OCI-LY7 (cell line): ENCODE results near the gene TFAP2C.

ENCODE experiments used
- CTCF ChIP-seq: fragments of 200-600 bp; sonication (generic); conservative IDR thresholded peaks from 2 replicates; pipeline ENCODE4 v1.5.1; 2014; ENCODE audit warnings: mild to moderate bottlenecking, antibody characterized with exemption, low read length, moderate library complexity, mixed read lengths
- EZH2phosphoT487 ChIP-seq: fragments of 200-600 bp; sonication (generic); IDR thresholded peaks from 2 replicates; pipeline ENCODE4 v1.6.1; 2018; ENCODE audit warnings: low read depth, borderline replicate concordance, mild to moderate bottlenecking, mixed run types, antibody characterized with exemption, low read length, moderate library complexity, mixed read lengths

DNA sequence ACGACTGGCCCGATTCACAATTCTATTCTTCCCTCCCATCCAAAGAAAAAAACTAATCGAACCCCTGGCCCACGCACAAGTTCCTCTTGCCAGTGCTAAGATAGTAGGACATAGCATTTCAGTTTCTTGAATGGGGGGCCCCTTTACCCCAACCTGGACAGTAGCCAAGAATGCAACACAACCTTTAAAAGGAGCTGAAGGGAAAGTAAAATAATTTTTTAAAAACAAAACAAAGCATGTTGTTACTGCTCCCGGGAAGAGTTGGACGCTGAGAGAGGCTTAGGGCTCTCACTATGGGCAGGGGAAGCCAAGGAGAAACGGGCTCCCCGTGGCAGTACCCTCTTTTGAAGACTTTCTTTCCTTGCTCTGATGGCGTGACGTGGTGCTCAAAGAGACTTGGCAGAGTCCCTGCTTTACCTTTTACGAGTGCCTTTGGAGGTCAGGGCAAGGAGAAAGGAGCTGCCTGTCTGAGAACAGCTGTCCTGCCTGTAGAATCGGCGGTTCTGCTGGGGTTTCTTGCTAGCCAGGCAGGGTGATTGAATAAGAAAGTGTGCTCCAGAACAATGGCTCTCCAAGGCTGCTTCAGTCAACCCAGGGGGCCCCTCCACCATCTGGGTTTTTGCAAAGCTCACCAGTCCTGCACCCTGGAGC lies 5.8 kb downstream of the TFAP2C start:
- TF ChIP-seq CTCF (no peak), EZH2phosphoT487 (no peak)
